ENCODE results near the gene PPIAL4G. TPM values are rescaled to one million over a fixed set of nuclear protein-coding genes. Genes with fewer than 3 reads are reported as not detected.
A peak's percentile ranks its signal among the peaks of the same experiment; 100 is the strongest.
"Not testable (repeated sequence)": the region's sequence is repeated elsewhere in the genome, so short reads cannot be mapped to it uniquely, and the experiment has no call there.

Gene PPIAL4G
- under 1 TPM in 1 of 2 donors, not detected in 1; 0.12 TPM for total RNA-seq
- not detected for polyA plus RNA-seq (ENCODE audit: insufficient read depth, low read depth, low replicate concordance)
- long read RNA-seq, donor 1, partial matches to known transcripts: 0 of 1 reads
- long read RNA-seq, donor 1, other reads (novel, unspliced or antisense): 0 of 1 reads
- long read RNA-seq, donor 2: 0 reads

DNA sequence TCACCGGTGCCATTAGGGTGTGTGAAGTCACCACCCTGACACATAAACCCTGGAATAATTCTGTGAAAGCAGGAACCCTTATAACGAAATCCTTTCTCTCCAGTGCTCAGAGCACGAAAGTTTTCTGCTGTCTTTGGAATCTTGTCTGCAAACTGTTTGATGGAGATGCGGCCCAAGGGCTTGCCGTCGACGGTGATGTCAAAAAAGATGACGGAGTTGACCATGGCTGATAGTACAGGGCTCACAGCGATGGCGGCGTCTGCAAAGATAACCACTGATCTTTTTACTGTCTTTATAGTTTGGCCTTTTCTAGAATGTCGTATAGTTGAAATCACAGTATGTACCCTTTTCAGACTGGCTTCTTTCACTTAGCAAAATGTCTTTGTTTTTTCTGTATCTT lies at the start of gene PPIAL4G:
TSS of gene PPIAL4G (minus strand) at position 274 of the 400 bp plus-strand sequence. CDS start at position 224, 50 bp downstream.
- H3K9me3 ChIP-seq; intact Hi-C loops (cut with DNase I; ENCODE audit: low total_unique reads); H3K36me3 ChIP-seq (ENCODE audit: low read depth, missing control alignments); H3K27me3 ChIP-seq; H3K4me1 ChIP-seq; H3K4me3 ChIP-seq; DNase-seq; H3K27ac ChIP-seq: not testable (repeated sequence)
- WGBS, 2 donors: 61 to 71% methylated on average over 11 to 12 of the region's 12 CpGs

DNA sequence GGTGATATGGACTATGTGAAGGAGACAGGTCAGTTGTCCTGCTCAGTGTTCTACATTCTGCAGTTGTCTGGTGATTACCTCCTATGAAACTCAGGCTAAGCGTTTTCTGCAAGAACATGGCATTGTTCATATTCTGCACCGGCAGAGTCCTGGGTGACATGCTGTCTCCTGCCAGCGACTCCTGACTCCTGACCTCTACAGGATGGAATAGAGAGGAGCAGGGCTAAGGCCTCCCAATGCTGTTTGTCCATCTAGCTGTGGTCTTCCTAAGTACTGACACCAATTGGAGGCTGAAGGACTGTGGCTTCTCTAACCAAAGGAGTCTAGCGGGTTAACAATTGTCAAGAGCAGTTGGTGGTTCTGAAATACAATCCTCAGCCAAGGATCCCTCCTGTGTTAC lies 49.1 kb upstream of the PPIAL4G start:
- H3K4me1 ChIP-seq; H3K27me3 ChIP-seq; H3K36me3 ChIP-seq (ENCODE audit: low read depth, missing control alignments); H3K4me3 ChIP-seq; H3K9me3 ChIP-seq; H3K27ac ChIP-seq; intact Hi-C loops (cut with DNase I; ENCODE audit: low total_unique reads); DNase-seq: not testable (repeated sequence)
- 51% methylated on average over 3 of the region's 4 CpGs; no CpG with 5 or more reads in 1 of the 2 donors for WGBS, 2 donors

- H3K27me3 ChIP-seq; H3K27ac ChIP-seq; intact Hi-C loops (cut with DNase I; ENCODE audit: low total_unique reads); H3K4me1 ChIP-seq; H3K4me3 ChIP-seq; H3K9me3 ChIP-seq; H3K36me3 ChIP-seq (ENCODE audit: low read depth, missing control alignments): not testable (repeated sequence)
- whole genome bisulfite sequencing, 2 donors: 5 to 14% methylated on average over 11 to 14 of the region's 25 CpGs
- peak; percentile 17 for DNase-seq
These were observed 46.0 kb upstream of the PPIAL4G start for GRCh38 chr1:148529101-148529567.

- DNase-seq; H3K9me3 ChIP-seq; H3K27ac ChIP-seq; H3K4me1 ChIP-seq; H3K4me3 ChIP-seq; intact Hi-C loops (cut with DNase I; ENCODE audit: low total_unique reads); H3K27me3 ChIP-seq; H3K36me3 ChIP-seq (ENCODE audit: low read depth, missing control alignments): not testable (repeated sequence)
- WGBS, 2 donors: no CpG with 5 or more reads among the region's 24 CpGs
These were observed 45.5 kb upstream of the PPIAL4G start for GRCh38 chr1:148528591-148528990.

DNA sequence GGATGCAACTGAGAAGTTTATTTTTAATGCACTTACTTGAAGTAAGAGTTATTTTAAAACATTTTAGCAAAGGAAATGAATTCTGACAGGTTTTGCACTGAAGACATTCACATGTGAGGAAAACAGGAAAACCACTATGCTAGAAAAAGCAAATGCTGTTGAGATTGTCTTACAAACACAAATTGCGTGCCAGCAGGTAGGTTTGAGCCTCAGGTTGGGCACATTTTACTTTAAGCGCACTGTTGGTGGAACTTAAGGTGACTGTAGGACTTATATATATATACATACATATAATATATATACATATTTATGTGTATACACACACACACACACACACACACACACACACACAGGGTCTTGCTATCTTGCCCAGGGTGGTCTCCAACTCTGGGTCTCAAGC lies 43.5 kb upstream of the PPIAL4G start:
- WGBS, 2 donors: 100% methylated on average over 2 of the region's 2 CpGs; no CpG with 5 or more reads in 1 of the 2 donors
- H3K4me1 ChIP-seq; H3K27ac ChIP-seq; intact Hi-C loops (cut with DNase I; ENCODE audit: low total_unique reads); H3K4me3 ChIP-seq; DNase-seq; H3K9me3 ChIP-seq; H3K36me3 ChIP-seq (ENCODE audit: low read depth, missing control alignments); H3K27me3 ChIP-seq: not testable (repeated sequence)

DNA sequence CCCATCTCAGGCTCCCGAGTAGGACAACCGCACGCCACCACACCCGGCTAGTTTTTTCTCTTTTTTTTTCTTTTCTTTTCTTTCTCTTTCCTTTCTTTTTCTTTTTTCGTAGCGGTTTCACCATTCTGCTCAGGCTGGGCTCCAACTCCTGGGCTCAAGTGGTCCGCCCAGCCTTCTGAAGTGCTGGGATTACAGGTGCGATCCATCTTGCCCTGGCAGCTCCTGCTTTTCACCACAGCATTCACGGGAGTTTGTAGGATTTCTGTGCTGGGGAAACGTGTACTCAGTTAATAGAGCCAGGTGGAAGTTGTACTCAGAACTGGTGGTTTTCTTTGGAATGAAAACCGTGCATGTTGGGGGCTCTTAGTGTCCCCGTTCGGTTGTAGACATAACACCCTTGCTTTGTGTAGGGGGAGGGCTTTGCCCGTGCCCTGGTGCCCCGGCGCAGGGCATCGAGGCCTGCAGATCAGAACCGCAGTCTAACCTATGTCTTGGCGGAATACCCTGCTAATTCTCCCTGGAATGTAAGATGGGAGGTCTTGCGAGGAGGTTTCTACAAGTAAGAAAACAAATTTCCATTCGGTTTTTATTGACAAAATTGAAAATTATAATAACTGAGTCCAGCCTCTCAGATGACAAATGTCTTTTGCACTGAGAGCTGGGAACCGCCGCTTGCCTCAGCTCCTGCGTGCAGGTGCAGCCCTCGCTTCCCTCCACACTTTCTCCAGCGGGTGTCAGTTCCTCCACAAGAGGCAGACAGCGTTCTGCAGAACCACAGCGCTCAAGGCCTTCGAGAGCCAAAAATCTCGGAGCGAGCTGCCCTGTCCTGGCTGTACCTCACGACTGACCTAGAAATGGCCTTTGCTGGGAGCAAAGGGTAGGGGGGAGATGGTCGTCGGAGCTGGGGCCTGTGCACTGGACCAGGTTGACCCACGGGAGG lies 40.4 kb upstream of the PPIAL4G start:
- H3K36me3 ChIP-seq (ENCODE audit: low read depth, missing control alignments); intact Hi-C loops (cut with DNase I; ENCODE audit: low total_unique reads); H3K27ac ChIP-seq; H3K4me1 ChIP-seq; DNase-seq; H3K4me3 ChIP-seq; H3K9me3 ChIP-seq; H3K27me3 ChIP-seq: not testable (repeated sequence)
- 3 to 17% methylated on average over 4 to 12 of the region's 35 CpGs for WGBS, 2 donors

DNA sequence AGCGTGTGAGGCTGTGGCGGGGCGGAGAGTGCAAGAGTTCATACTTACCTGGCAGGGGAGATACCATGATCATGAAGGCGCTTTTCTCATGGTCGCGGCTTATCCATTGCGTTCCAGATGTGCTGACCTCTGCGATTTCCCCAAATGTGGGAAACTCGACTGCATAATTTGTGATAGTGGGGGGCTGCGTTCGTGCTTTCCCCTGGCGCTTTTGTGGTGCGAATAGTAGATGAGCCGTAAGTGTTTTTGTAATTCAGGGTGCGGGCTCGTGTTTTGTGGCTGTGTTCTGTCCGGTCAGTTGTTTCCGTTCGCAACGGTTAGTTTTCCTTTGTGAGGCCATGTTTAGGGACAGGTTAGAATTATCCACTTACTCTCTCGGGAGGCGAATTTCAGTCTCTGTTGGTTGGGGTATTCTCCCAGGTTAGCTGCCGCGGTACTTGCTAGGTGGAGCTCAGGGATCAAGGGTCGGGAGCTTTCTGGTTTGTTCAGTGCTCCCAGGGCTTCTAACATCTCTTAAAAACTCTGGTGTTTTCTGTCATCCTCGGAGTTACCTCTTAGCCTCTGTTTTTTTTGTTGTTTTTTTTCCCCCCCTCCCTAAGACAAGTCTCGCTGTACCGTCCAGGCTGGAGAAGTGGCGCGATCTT lies 39.6 kb upstream of the PPIAL4G start:
- intact Hi-C loops (cut with DNase I; ENCODE audit: low total_unique reads): not testable (repeated sequence)
- TF ChIP-seq POLR2A (IDR thresholded peaks at IDR 0.05): peak; percentile 54

GRCh38 chr1:148522072-148522471 lies 39.0 kb upstream of the PPIAL4G start:
- 5 to 10% methylated on average over 17 to 20 of the region's 23 CpGs for WGBS, 2 donors
- H3K36me3 ChIP-seq (ENCODE audit: low read depth, missing control alignments); H3K27me3 ChIP-seq; H3K9me3 ChIP-seq; intact Hi-C loops (cut with DNase I; ENCODE audit: low total_unique reads); H3K27ac ChIP-seq; H3K4me1 ChIP-seq: not testable (repeated sequence)
- peak overlapping the region; percentile 12 to 38 for H3K4me3 ChIP-seq
- peak; percentile 89 for DNase-seq

More for the DNA sequence above, 39.6 kb upstream of the PPIAL4G start:
- not testable (repeated sequence) for H3K9me3 ChIP-seq; H3K36me3 ChIP-seq (ENCODE audit: low read depth, missing control alignments); H3K27me3 ChIP-seq; H3K4me1 ChIP-seq
- Histone ChIP-seq H3K4me3 (peak overlapping the region; percentile 22 to 38), H3K27ac (peak overlapping the region; percentile 31 to 47)
- DNase-seq: peak; percentile 91
- 2 to 4% methylated on average over 24 to 30 of the region's 30 CpGs for WGBS, 2 donors

DNA sequence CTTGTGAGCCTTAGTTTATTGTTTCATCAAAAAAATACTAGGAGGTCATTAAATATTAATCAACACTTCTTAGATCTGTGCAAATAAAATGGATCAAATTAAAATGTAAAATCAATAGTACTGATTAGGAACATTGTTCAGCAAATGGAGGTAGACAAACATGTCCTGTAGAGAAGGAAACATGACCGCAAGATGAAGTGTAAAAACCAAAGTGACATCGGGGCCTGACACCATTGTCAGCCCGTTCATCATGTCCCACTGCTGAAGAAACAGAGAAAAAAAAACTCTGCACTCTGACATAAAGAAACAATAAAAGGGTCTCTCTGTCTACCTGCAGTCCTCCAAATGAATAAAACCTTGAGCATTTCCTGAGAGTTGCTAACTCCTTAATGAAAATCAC lies 31.2 kb upstream of the PPIAL4G start:
- H3K4me3 ChIP-seq; intact Hi-C loops (cut with DNase I; ENCODE audit: low total_unique reads); H3K27me3 ChIP-seq; H3K9me3 ChIP-seq; H3K36me3 ChIP-seq (ENCODE audit: low read depth, missing control alignments); H3K27ac ChIP-seq; DNase-seq; H3K4me1 ChIP-seq: not testable (repeated sequence)
- no CpG with 5 or more reads among the region's 3 CpGs for WGBS, 2 donors

- H3K9me3 ChIP-seq; DNase-seq; H3K4me3 ChIP-seq; H3K27ac ChIP-seq; H3K27me3 ChIP-seq; H3K36me3 ChIP-seq (ENCODE audit: low read depth, missing control alignments); intact Hi-C loops (cut with DNase I; ENCODE audit: low total_unique reads); H3K4me1 ChIP-seq: not testable (repeated sequence)
- WGBS, 2 donors: 89 to 90% methylated on average over 7 to 8 of the region's 9 CpGs
These were observed 29.6 kb upstream of the PPIAL4G start for GRCh38 chr1:148512571-148513184.

GRCh38 chr1:148493933-148494332 lies 10.8 kb upstream of the PPIAL4G start:
- intact Hi-C loops (cut with DNase I; ENCODE audit: low total_unique reads); DNase-seq; H3K9me3 ChIP-seq; H3K4me1 ChIP-seq; H3K36me3 ChIP-seq (ENCODE audit: low read depth, missing control alignments); H3K4me3 ChIP-seq; H3K27ac ChIP-seq; H3K27me3 ChIP-seq: not testable (repeated sequence)
